ENCODE data around the gene TMEM223.
"Not testable (repeated sequence)": the region's sequence is repeated elsewhere in the genome, so short reads cannot be mapped to it uniquely, and the experiment has no call there.

The TMEM223 gene

DNA sequence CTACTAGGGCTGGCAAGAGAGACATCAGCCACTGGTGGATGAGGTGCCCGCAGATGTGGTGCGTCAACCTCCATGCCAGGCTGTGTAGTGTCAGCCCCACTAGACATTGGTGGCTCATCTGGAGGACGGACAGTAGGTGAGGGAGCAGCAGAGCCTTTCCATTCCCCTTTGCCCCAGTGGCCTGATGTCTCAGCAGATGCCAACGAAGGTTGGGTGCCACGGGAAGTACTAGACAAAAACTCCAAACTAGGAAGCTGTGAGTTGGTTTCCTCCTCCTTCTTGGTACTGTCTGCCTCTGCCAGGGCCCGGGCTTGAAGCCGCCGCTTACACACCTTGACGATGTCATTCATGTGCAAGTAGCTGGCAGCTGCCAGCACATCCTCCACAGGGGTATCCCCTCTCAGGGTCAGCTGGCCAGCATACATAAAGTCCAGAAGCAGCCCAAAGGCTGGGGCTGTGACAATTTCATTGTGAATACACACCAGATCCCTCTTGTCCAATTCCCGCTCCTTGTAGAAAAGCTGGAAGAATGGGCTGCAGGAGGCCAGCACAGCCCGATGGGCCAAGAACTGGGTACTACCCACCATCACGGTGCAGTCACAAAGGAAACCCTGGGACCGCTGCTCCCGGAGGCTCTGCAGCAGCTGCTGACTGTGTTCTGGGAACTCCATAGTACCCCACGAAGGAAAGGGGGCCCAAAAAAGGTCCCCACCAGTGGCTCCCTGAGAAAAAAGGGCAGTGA is 38.6 kb downstream of the TMEM223 start:
- peak overlapping the region; percentile 92 for H3K4me3 Mint-ChIP-seq
- no peaks in the 10 kb centered on the region for H3K27me3 Mint-ChIP-seq
- no peaks in the 10 kb centered on the region for H3K9me3 Mint-ChIP-seq
- H3K4me1 Mint-ChIP-seq (ENCODE audit: low read depth) = peaks cover 39% of the 10 kb centered on the region
- intact Hi-C loops (cut with micrococcal nuclease) = loop anchor here (1.0 to 2.0 kb wide), 2 partner anchors 18 to 25 kb away; partner anchors contain the start of genes TAF6L and TTC9C
- H3K27ac Mint-ChIP-seq = peak overlapping the region; percentile 98
- peaks cover 45% of the 10 kb centered on the region for H3K36me3 Mint-ChIP-seq (ENCODE audit: low read depth)

GRCh38 chr11:62752177-62752785 is 39.5 kb downstream of the TMEM223 start:
- H3K4me3 Mint-ChIP-seq = no peak overlapping the region
- peaks cover 45% of the 10 kb centered on the region for H3K36me3 Mint-ChIP-seq (ENCODE audit: low read depth)
- no peaks in the 10 kb centered on the region for H3K9me3 Mint-ChIP-seq
- intact Hi-C loops (cut with micrococcal nuclease) = loop anchor here (2.0 kb wide), 1 partner anchor 19 kb away; the partner anchor contains the start of gene TAF6L
- H3K27ac Mint-ChIP-seq = peak overlapping the region; percentile 98
- no peaks in the 10 kb centered on the region for H3K27me3 Mint-ChIP-seq
- H3K4me1 Mint-ChIP-seq (ENCODE audit: low read depth) = peaks cover 39% of the 10 kb centered on the region

- intact Hi-C loops (cut with micrococcal nuclease); H3K27me3 Mint-ChIP-seq; H3K4me3 Mint-ChIP-seq; H3K27ac Mint-ChIP-seq; H3K9me3 Mint-ChIP-seq: not testable (repeated sequence)
- peaks cover 32% of the 10 kb centered on the region for H3K4me1 Mint-ChIP-seq (ENCODE audit: low read depth)
- H3K36me3 Mint-ChIP-seq (ENCODE audit: low read depth) = peaks cover 45% of the 10 kb centered on the region
Measured at GRCh38 chr11:62749931-62750330, 41.9 kb downstream of the TMEM223 start.

GRCh38 chr11:62747475-62748160 is 44.2 kb downstream of the TMEM223 start:
- Mint-ChIP-seq H3K4me1 (ENCODE audit: low read depth) (peaks cover 23% of the 10 kb centered on the region), H3K9me3 (no peaks in the 10 kb centered on the region), H3K27ac (no peak overlapping the region), H3K27me3 (no peaks in the 10 kb centered on the region), H3K36me3 (ENCODE audit: low read depth) (peaks cover 41% of the 10 kb centered on the region), H3K4me3 (no peak overlapping the region)
- intact Hi-C loops (cut with micrococcal nuclease) = no loop called here

Data from dendritic cell treated with granulocyte-macrophage colony-stimulating factor and Interleukin-4, amounts not matched to agents 40 ng/mL and 50 ng/mL, for 4 days (primary cell).